GM21381 (cell line): ENCODE results near the gene GGPS1.
"Not testable (repeated sequence)": the region's sequence is repeated elsewhere in the genome, so short reads cannot be mapped to it uniquely, and the experiment has no call there.

Source experiments
- ATAC-seq: cut with Tn5 transposase; IDR thresholded peaks from one replicate; pipeline ENCODE4 v1.9.1; 2021; ENCODE audit warnings: mild to moderate bottlenecking, moderate library complexity; ENCODE audit not compliant: unreplicated experiment

GGPS1 gene

GRCh38 chr1:235336903-235337302 lies 8.5 kb downstream of the GGPS1 start:
- no peak for ATAC-seq

DNA sequence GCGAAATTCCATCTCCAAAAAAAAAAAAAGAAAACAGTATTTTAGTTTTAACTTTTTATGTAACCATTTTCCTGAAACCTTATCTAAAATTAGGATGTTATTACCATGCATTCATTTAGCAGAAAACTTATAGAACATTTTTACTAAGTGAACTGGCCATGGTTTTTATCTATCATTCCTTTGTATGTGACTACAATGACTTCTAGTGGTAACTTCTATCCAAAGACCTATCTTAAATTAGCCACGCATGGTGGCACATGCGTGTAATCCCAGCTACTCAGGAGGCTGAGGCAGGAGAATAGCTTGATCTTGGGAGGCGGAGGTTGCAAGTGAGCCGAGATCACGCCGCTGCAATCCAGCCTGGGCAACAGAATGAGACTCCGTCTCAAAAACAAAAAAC lies 11.4 kb downstream of the GGPS1 start:
- ATAC-seq = no peak

DNA sequence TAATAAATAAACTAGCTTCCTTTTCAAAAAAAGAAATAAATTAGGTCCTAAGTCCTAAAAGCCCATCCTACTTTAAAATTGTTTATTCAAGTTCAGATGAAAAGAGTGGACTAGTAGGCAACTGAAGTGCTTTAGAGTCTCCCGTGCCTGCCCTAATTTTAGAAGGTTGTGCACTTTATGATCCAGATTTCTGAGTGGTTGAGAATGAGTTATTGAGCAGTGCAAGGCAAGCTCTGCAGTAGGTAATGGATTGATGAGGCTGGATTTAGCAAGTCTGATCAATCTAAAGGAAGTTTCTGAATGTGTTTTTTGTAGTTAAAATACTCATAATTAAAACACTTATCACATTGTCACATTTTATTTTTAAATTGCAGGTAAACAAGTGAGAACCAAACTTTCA lies 13.0 kb downstream of the GGPS1 start:
- ATAC-seq = no peak

GRCh38 chr1:235342039-235342438 lies 13.7 kb downstream of the GGPS1 start:
- no peak for ATAC-seq

GRCh38 chr1:235342471-235342870 lies 14.1 kb downstream of the GGPS1 start:
- no peak for ATAC-seq

GRCh38 chr1:235343726-235344125 lies 15.4 kb downstream of the GGPS1 start:
- ATAC-seq = no peak

GRCh38 chr1:235351441-235351840 lies 23.1 kb downstream of the GGPS1 start:
- no peak for ATAC-seq

DNA sequence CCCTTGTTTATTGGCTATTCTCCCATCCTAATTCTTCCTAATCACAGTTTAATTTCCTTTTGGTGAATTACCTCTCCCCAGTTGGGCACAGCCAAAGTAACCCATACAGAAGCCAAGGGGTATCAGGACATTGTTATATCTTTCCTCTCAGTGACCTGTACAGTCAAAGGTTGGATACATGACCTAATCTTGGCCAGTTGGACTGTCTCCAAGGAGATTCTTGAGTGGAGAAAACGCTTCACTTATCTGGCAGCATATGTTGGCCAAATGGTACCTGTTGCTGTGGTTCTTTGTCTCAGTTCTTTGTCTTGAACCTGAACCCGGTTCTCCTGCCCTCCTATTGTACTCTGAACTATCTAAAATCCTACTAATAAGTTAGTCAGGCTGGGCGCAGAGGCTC lies 23.5 kb downstream of the GGPS1 start:
- no peak for ATAC-seq

DNA sequence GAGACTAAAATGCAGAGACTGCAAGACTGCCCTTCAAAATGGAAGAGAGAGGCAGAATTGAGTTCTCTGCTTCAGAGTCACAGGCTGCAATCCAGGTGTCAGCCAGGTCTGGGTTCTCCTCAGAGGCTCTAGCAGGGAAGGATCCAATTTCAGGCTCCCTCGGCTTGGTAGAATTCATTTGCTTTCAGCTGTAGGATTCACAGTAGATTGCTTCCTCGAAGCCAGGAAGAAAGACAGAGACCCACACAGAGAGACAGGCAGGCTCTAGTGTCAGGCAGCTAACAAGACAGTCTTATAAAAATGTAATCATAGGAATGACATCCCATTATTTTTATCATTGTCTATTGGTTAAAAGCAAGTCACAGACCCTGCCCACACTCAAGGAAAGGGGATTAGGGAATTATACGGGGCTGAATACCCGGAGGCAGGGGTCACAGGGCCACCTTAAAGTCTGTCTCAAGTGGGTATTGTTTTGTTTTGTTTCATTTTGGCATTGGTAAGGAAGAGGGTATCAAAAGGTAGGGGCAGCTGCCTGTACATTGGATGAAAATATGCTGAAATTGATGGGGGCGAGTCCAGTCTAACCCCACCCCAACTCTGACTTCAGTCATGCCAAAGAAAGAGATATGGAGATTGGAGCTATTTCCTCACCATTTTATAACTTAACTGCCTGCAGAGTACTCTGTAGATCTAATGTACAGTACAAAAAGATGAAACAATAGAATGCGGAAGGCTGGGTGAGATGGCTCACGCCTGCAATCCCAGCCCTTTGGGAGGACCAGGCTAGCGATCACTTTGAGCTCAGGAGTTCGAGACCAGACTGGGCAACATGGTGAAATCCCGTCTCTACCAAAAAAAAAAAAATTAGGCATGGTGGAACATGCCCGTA lies 29.4 kb downstream of the GGPS1 start:
- no peak for ATAC-seq

DNA sequence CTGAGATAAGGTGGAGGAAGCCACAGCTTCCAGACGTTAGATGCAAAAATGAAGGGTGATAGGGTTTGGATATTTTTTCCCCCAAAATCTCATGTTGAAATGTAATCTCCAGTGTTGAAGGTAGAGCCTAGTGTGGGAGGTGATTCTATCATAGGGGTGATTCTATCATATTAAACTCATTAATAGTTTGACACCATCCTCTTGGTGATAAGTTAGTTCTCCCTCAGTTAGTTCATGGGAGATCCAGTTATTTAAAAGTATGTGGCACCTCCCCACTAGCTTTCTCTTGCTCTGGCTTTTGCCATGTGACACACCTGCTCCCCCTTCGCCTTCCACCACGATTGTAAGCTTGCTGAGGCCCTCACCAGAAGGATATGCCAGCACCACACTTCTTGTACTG lies 30.5 kb downstream of the GGPS1 start:
- ATAC-seq = no peak

DNA sequence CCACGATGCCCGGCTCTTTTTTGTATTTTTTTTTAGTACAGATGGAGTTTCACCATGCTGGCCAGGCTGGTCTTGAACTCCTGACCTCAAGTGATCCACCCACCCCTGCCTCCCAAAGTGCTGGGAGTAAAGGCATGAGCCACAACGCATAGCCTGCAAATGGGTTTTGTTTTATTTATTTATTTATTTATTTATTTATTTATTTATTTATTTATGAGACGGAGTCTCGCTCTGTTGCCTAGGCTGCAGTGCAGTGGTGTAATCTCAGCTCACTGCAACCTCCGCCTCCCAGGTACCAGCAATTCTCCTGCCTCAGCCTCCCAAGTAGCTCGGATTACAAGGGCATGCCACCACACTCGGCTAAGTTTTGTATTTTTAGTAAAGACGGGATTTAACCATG lies 35.8 kb downstream of the GGPS1 start:
- not testable (repeated sequence) for ATAC-seq

DNA sequence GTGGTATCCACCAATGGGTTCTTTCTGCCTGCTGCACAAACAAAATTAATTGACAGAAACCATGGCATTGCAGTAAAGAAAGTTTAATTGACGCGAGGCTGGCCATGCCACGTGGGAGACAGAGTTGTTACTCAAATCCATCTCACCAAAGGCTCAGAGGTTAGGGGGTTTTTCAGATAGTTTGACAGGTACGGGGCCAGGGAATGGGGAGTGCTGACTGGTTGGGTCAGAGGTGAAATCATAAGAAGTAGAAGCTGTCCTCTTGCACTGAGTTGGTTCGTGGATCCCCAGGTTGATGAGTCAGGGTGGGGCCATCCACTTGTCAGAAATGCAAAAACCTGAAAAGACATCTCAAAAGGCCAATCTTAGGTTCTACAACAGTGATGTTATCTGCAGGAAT lies 37.9 kb downstream of the GGPS1 start:
- ATAC-seq = no peak

GRCh38 chr1:235367000-235367908 lies 38.9 kb downstream of the GGPS1 start, which contains the start of gene TBCE:
TSS of gene TBCE (plus strand) at chr1:235367427. CDS start at chr1:235380050, 12,623 bp downstream.
- peak; percentile 100 for ATAC-seq

DNA sequence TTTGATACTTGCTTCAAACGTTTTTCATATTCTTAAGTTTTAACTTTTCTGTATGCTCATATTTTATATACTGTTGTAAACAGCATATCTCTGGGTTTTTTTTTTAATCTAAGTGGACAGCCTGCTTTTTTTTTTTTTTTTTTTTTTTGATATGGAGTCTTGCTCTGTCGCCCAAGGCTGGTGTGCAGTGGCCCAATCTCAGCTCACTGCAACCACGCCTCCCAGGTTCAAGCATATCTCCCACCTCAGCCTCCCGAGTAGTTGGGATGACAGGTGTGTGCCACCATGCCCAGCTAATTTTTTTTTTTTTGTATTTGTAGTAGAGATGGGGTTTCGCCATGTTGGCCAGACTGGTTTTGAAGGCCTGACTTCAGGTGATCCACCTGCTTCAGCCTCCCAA lies 40.1 kb downstream of the GGPS1 start:
- ATAC-seq = no peak

DNA sequence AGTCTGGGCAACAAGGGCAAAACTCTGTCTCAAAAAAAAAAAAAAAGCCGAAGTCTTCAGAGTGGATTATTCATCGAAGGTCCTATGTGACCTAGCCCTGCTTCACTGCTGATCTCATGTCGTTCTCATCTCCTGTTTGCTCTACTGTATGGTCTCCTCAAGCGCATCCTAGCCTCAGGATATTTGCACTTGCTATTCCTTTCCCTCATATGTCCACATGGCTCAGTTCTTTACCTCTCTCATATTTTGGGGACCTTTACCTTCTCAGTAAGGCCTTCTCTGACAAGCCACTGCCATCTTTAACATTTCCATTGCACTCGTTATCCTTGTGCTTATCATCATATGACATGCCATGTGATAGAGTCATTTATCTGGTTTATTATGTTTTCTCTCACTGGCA lies 41.4 kb downstream of the GGPS1 start:
- ATAC-seq = no peak

DNA sequence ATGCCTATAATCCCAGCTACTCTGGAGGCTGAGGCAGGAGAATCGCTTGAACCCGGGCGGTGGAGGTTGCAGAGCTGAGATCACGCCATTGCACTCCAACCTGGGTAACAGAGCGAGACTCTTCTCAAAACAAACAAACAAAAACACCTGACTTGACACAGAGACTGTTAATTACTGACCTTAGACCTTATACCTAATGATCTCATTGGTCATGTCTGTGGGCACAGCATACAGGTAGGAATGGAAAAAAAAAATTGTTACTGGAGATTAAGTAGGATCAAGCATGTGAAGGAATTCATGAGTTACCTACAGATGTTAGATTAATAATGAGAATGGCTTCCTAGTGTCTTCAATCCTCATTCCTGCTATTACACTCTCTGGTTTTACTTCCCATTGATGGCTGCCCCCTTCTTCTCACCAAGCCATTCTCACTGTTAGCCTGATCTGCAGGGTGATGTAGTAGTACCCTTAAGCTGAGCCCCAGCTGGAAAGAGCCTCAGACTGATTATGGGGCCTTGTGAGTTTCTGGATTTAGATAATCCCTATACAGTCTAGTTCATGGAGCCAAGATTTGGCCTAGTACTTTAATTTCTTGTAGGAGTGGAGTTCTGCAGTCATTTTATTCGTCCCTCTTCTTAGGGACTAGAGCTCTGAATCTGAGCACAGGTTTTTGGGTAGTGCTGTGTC lies 47.7 kb downstream of the GGPS1 start:
- no peak for ATAC-seq

- not testable (repeated sequence) for ATAC-seq
Measured at GRCh38 chr1:235378134-235378735, 49.9 kb downstream of the GGPS1 start.

DNA sequence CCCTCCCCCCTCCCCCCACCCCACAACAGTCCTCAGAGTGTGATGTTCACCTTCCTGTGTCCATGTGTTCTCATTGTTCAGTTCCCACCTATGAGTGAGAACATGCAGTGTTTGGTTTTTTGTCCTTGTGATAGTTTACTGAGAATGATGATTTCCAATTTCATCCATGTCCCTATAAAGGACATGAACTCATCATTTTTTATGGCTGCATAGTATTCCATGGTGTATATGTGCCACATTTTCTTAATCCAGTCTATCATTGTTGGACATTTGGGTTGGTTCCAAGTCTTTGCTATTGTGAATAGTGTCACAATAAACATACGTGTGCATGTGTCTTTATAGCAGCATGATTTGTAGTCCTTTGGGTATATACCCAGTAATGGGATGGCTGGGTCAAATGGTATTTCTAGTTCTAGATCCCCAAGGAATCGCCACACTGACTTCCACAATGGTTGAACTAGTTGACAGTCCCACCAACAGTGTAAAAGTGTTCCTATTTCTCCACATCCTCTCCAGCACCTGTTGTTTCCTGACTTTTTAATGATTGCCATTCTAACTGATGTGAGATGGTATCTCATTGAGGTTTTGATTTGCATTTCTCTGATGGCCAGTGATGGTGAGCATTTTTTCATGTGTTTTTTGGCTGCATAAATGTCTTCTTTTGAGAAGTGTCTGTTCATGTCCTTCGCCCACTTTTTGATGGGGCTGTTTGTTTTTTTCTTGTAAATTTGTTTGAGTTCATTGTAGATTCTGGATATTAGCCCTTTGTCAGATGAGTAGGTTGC lies 53.8 kb downstream of the GGPS1 start:
- not testable (repeated sequence) for ATAC-seq

GRCh38 chr1:235385633-235386032 lies 57.3 kb downstream of the GGPS1 start:
- not testable (repeated sequence) for ATAC-seq

DNA sequence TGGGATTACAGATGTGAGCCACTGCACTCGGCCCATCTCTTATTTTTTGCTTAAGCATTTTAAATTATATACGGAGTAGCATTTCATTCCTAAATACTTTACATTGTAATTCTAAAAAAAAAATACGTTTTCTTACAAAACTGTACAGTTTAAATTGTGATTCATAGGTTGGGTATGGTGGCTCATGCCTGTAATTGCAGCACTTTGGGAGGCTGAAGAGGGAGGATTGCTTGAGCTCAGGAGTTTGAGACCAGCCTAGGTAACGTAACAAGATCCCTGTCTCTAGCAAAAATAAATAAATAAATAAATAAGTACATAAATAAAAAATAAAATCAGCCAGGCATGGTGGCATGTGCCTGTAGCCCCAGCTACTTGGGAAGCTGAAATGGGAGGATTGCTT lies 63.5 kb downstream of the GGPS1 start:
- ATAC-seq = no peak
